NCI-H2081 treated with DMSO at 0.1 percent for 48 hours (cell line): ENCODE results near the gene PLXNA3.

ENCODE experiments used
- DNase-seq: peaks from one replicate; lab custom pipeline; 2025; lab: John Stamatoyannopoulos, UW

The PLXNA3 gene

GRCh38 chrX:154435171-154435733 is 22.8 kb upstream of the PLXNA3 start:
- no peak for DNase-seq

DNA sequence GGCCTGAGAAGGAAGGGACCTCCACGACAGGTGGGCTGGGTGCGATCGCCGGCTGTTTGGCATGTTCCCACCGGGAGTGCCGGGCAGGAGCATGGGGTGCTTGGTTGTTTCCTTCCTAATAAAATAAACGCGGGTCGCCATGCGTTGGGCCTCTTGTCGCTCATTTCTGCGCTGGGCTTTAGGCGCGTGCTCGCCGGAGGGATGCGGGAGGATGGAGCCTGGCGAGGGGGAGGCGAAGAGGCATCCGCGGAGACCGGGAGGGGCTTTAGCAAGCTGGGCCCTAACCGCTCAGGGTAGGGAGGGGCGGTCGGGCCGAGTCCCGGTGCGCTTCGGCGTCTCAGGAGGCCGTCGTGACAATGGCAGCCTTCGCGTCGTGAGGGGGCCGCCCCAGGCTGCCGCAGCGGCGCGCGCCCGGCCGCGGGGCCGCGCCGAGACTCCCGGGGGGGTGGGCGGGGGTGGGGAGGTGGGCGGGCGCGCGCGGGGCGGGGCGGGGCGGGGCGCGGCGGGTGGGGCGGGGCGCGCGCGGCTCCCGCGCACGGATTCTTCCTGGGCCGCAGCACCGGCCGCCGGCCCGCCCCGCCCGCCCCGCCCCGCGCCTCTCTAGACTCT is 21.6 kb upstream of the PLXNA3 start:
- DNase-seq: no peak

DNA sequence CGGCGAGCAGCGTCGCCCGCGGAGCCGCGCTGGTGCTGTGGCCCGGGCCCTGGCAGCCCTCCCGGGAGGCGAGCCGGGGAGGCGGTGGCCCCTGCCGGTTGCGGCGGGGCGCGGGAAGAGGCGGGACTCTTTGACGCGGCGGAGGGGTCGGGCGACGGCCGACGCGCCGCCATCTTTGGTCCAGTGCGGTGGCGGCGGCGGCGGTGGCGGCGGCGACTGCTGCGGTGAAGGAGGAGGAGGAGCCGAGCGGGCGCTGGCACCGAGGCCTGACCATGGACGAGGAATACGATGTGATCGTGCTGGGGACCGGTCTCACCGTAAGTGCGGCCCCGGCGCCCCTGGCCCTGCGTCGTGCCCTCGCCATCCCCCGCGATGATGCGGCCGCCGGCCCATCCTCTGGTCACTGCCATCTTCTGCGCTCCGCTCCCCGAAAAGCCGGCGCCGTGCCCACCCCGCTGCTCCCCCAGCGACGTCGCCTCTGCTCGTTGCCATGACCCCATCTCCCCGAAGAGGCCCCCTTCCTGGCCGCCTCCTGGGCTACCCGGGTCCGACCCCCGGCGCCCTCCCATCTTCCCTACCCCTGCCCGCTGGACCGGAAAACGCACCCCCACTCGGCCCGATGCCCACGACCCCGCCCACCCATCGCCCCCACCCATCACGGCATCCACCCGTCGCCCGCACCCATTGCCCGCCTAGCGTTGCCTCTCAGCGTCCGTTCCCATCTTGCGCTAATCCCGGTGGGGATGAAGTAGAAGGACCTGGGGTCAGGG is 20.9 kb upstream of the PLXNA3 start, which contains the start of gene GDI1:
Gene GDI1 (plus strand): TSS at position 172 of the 770 bp plus-strand sequence. CDS start 101 bp downstream, at position 273.
- no peak for DNase-seq

- no peak for DNase-seq
Observed at GRCh38 chrX:154437971-154438893, 19.8 kb upstream of the PLXNA3 start.

GRCh38 chrX:154439841-154440240 is 18.2 kb upstream of the PLXNA3 start:
- DNase-seq: no peak

GRCh38 chrX:154440623-154441357 is 17.3 kb upstream of the PLXNA3 start:
- no peak for DNase-seq

DNA sequence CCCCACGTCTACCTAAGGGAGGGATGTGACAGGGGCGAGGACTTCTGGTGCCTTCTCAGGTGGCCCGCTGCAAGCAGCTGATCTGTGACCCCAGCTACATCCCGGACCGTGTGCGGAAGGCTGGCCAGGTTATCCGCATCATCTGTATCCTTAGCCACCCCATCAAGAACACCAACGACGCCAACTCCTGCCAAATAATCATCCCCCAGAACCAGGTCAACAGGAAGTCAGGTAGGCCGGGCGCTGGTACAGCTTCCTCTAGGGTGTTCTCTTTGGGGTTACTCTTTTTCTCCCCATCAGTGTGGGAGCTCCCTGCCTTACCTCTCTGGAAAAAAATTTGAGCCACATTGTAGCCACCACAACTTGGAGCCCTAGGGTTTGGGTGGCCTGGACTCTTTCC is 16.5 kb upstream of the PLXNA3 start:
- DNase-seq: no peak

GRCh38 chrX:154441984-154442707 is 15.9 kb upstream of the PLXNA3 start:
- no peak for DNase-seq

DNA sequence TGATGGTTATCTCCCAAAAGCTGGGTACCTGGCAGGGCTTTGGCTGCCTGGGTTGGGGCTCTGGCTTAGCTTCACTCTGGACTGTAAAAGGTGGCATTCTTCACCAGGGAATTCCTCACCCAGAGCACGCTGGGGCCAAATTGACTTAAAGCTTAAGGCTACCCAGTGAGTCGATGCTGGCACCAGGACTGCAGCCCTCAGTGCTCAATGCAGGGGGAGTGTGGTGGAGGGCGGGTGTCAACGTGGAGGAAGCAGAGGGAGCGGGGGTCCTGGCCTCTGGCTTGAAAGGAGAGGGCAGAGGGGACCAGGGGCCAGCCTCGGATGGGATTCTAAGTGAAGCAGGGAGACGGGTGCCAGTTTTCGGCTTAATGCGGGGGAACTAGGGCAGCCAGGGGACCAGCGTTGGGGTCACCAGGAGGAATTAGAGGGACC is 14.6 kb upstream of the PLXNA3 start:
- no peak for DNase-seq

DNA sequence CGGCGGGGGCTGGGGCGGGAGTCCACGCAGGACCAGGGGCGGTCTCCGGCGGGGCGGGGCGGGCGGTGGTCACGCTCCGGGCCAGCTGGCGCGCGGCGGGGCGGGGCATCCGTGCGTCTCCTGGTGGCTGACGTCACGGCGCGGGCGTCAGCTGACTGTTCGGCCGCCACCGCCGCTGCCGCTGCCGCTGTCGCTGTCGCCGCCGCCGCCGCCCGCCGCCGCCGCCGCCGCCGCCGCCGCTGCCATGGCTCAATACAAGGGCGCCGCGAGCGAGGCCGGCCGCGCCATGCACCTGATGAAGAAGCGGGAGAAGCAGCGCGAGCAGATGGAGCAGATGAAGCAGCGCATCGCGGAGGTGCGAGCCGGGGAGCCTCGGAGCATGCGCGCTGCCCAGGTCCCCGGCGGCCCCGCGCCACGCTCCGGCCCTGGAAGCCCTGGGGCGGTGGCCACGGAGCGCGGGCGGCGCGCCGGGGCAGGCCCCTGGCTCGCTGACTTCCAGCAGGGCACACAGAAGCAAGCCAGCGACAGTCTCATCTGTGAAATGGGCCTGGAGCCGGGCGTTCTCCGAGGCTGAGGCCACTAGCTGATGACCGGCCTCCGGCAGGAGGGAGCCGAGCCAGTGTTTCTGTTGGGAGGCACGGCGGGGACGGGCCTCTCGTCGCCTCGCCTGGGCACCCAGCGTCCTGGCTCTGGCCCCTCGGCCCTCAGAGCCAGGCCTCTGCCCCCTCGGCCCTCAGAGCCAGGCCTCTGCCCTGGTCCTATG is 13.9 kb upstream of the PLXNA3 start, which contains the start of gene FAM50A:
Gene FAM50A (plus strand): TSS at position 150 of the 763 bp plus-strand sequence. CDS start 95 bp downstream, at position 245.
- DNase-seq: no peak

DNA sequence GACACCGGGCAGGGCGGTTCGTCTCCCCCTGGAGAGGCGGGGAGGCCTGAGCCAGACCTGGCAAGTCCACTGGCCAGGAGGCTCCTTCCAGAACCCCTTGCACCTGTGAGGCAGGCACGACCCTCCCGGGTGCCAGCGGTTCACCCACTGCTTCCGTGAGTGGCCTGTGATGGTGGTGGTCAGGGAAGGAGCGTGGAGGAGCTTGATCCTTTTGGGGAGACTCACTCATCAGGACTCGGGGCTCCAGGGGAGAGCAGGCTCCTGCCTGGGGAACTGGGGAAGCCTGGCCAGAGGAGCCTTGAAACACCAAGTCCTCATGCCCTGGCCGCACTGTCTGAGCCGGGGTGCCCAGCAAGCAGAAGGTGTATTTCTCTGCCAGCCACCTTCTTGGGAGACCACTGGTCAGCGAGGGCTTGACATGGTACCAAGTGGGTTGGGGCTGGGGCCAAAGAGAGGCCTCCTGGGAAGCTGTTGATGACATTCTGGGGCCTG is 13.3 kb upstream of the PLXNA3 start:
- no peak for DNase-seq

- DNase-seq: no peak
Observed at GRCh38 chrX:154445776-154446175, 12.3 kb upstream of the PLXNA3 start.

DNA sequence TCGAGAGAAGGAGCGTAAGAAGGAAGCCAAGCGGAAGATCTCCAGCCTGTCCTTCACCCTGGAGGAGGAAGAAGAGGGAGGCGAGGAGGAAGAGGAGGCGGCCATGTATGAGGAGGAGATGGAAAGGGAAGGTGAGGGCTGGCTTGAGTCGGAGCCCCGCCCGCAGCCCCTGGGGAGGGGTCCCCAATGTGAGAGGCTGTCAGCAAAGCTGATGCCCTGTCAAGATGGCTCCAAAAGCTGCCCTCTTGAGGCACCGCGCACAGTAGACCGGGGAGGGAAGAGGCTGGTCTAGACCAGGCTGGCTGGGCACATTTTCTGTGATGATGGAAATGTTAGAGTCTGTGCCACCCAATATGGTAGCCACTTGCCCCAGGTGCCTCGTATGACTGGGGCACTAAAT is 11.7 kb upstream of the PLXNA3 start:
- DNase-seq: no peak

GRCh38 chrX:154448484-154448883 is 9.6 kb upstream of the PLXNA3 start:
- DNase-seq: no peak

GRCh38 chrX:154449618-154450017 is 8.5 kb upstream of the PLXNA3 start:
- DNase-seq: no peak

DNA sequence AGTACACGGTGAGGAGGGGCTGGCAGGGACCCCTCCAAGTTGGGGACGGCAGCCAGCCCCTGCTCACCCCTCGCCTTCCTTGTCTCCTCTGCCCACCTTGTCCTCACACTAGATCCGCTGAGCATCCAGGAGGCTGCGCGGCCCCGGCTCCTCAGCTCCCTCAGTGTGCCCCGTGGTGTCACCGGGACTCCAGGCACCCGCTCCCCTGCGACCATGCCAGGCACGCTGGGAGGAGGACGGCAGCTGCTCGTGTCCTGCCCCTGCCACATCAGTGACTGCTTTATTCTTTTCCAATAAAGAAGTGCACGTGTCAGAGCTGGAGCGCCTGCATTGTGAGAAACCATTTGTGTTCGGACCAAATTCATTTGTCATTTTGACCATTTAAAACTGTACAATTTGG is 7.8 kb upstream of the PLXNA3 start:
- no peak for DNase-seq

DNA sequence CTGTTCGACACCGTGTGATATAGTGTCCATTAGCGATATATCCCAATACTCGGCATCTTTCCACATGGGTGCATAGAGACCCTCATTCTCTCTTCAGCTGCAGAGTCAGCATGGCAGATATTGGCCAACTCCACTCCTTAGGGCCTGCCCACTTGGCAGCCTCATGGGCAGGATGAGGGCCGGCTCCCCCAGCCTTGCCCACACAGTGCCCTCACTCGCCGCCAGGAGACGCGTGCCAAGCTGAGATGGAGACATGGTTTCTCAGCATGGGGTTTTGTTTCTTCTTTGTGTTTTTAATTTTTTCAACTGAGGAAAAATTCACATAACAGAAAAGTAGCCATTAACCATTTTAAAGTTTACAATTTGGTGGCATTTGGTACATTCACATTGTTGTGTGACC is 5.3 kb upstream of the PLXNA3 start:
- no peak for DNase-seq

DNA sequence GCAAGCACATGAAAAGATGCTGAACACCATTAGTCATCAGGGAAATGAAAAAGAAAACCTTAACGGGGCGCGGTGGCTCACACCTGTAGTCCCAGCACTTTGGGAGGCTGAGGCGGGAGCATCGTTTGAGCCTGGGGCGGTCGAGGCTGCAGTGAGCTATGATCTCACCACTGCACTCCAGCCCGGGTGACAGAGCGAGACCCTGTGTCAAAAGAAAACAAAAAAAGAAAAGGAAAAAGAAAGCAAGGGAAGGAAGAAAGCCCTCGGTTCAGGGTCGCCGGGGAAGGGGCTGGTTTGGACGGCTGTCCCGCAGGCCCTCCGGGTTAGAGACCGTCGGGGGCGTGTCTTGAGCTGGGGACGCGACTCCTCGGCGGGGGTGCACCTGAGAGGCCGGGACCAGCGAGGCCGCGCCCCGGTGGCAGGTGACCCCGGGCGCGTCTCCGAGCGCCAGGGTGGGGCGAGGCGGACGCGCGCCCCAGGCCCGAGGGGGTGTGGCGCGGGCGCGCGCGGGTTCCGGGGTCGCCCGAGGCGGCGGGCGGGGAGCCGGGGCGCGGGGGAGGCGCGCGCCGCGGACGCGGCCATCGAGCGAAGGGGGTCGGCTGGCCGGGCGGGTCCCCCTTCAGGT is 478 bp upstream of the PLXNA3 start:
- DNase-seq: no peak
